Fibroblast of skin of right biceps (primary cell): Measurements from ENCODE around the gene MARCHF11.

ENCODE experiments used
- DNase-seq: peaks from one replicate; pipeline ENCODE4 v3.0.0-alpha.2; 2013

Gene MARCHF11

GRCh38 chr5:16131878-16132277 lies 47.7 kb downstream of the MARCHF11 start:
- DNase-seq, result no peak

GRCh38 chr5:16128944-16129343 lies 50.6 kb downstream of the MARCHF11 start:
- no peak for DNase-seq

DNA sequence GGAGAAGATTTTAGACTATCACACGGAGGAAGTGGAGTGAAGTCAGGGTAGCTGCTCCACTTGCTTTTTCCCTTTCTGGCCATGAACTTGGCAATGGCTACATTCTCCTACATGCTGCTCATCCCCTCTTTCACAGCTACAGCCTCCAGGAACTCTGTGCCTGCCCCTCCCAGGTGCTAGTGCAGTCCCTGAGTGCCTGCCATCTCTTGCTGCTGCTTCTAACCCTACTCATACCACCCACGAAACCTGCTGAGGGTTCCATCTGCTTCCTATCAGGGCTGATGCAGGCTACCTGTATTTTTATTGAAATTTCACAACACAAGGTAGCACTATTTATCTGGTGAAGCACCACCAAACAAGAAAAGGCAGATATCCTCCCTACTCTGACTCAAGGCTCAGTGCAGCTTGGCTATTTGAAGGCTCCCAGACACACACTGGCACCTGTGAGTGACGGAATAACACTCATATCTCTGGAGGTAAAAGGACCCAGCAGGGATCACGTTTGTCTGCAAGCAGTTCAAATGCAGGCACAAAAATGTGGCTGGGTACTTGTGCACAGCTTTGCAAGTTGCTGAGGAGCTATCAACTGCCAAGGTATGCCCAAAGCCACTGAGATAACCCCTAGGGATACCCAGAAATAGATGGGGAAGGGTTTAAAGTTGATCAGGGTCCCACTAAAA lies 51.6 kb downstream of the MARCHF11 start:
- no peak for DNase-seq

DNA sequence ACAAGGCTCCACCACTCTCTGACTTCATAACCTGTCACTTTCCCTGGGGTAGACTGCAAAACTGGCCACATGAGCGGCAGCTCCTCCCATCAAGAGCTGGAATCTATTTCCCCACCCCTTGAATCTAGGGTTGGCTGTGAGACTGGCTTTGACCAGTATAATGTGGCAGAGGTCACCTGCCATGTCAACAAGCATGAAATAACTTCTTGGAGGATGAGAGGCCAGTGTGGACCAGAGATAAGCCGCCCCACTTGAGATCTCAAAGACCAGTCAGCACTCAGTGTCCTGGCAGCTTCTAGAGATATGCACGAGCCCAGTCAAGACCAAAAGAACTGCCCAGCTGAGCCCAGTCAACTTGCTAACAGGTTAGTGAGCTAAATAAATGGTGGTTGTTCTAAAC lies 59.0 kb downstream of the MARCHF11 start:
- DNase-seq, result no peak

GRCh38 chr5:16119790-16120189 lies 59.8 kb downstream of the MARCHF11 start:
- no peak for DNase-seq

DNA sequence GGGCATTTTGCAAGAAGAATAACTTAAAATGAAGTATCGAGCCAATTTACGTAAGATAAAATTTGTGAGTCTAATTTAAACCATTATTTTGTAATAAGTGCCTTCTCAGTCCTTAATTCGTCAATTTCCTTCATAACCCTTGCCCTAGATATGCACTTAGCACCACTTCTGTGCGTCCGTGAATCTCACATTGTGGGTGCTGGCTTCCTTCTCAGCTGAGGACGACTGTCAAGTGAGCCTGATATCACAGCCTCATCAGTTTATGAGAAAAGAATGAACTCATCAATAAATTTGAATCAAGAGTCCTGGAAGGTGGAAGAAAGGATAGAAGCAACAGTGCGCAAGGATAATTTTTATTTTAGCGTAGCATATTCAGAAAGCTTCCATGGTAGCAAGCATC lies 64.5 kb downstream of the MARCHF11 start:
- DNase-seq, result no peak

DNA sequence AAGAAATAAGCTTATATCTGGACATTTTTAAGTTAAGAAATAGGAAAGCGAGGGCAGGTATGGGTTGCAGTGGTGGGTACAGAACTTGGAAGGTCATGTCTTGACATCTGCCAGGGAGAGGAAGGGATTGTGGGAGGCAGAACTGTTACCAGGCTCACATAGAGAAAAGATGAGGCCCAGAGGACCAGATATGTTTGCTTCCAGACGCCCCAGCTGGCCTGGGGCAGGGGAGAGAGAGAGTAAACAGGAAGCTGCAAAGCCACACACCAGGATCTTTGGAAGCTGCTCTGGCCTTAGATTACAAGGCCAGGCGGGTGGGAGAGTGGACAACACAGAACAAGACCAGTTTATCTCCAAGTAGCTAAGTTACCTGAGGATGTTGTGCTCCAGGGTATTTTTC lies 71.2 kb downstream of the MARCHF11 start:
- no peak for DNase-seq

DNA sequence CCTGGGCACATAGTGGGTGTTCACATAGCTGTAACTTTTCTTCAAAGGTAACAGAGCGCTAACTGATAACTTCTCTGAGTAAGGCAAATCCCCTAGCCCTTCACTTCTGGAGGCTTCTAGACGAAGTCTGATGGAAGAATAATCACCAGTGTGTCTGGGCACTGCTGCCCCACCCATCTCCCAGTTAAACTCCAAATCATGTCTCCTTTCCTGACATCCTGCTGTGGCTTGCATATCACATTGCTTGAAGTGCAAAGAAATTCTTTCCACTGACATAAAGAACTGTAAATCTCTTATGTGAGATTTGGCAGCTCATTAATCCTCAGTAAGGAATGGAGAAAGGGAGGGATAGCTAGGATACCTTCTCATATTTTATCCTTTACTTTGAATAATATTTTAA lies 74.6 kb downstream of the MARCHF11 start:
- no peak for DNase-seq

DNA sequence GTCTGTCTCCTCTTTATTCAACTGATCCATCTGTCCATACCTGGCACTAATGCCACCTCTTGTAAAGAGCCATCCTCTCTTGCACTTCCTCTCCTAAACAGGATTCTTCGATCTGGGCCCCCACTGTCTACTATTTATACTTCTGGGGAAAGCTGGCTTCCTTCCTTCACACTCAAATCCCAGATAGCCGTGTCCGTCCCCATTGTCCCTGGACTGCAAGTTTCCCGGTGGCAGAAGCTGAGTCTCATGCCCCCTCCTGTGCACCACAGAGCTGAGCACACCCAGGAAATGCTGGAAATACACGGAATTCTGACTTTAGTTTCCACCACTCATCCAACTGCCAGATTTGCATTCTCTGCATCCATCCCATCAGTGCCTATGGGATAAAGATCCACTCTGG lies 84.0 kb downstream of the MARCHF11 start:
- no peak for DNase-seq

DNA sequence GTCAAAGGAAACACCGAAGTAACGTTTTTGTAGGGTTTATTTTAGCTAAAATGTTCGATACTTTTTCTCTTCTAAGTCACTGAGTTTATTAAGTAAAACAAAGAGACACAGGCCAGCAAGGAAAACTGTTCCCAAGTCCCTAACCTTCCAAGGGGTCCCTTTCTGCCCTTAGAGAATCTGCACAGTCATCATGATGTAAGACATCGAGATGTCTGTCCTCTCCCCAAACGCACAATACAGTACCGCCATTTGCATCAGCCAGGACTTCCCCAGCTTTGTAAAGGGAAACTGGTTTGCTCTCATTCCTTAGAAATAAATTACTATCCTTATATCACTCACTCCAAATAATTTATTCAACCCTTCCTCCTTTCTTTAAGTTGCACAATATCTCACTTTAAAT lies 89.3 kb downstream of the MARCHF11 start:
- no peak for DNase-seq

DNA sequence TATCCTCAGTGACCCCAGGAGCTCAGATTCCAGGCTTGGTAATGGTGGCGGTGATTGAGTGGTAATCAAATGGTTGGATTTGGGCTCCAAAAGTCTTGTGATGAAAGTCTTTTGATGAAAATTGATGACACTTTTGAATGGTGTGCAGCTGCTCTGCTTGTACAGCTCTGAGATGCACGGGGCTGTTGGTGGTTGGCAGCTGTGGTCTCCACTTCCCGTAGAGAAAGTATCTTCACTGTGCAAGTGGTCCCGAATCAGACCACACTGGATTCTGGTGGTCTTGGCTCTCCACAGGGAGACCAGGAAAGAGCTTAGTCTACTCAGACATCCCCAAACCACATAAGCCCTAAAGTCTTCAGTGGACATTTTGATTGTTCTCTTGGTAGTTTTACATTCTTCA lies 96.6 kb downstream of the MARCHF11 start:
- no peak for DNase-seq

DNA sequence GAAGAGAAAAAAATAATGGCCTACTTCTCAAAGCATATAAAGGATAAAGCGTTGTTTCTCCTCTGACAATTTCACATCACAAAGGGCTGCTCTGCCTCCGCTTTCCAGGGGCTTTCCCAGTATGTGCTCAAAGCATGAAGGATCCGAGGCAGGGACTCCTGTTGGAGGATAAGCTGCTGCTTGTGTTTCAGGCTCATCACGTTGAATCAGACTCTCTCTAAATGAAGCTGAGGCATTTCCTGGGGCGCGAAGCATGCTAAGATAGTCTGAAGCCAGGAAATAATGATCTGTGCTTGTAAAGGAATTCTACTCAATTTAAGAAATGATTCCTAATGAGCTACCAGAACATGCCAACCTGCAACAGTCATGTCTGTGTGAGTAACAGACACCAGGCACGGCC lies 97.5 kb downstream of the MARCHF11 start:
- peak; percentile 50 for DNase-seq

DNA sequence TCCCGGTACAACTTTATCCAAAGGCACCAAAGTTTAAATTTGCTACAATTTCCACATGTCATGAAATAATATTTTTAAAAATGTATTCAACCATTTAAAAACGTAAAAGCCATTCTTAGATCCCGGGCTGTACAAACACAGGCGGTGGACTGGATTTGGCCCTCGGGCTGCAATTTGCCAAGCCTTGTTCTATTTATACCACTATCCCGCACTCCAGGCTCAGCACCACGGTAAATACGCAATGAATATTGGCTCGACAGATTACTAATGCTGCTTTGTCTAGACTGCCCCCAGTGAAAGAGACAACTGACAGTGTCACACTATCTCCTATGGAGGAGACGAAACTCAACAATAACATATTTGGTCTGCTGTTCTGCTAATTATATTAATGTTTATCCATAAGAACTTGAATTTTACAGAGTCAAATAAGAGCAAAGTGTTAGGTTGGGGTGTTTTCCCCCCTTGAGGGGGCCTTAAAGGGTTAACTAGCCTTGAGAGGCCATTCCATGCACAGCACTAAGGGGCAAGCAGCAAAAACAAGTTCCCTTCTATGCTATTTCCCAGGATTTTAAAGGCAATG lies 98.1 kb downstream of the MARCHF11 start:
- no peak for DNase-seq

DNA sequence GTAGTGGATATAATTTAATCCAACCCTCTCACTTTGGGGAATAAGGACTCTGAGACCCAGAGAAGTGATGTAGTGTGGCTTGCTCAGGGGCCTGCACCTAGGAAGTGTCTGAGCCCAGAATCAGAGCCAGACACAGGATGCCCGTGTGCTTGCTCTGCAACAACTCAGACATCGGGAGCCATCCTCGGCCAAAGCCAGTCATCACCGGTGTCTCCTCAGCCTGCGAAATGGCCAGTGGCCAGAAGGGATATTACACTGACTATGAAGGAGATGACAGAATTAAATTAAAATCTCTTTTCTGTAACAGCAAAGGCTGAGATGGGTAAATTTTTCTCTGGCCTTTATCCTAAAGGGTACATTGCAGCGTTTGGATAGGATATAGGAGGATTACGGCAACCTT lies 102.9 kb downstream of the MARCHF11 start:
- no peak for DNase-seq

DNA sequence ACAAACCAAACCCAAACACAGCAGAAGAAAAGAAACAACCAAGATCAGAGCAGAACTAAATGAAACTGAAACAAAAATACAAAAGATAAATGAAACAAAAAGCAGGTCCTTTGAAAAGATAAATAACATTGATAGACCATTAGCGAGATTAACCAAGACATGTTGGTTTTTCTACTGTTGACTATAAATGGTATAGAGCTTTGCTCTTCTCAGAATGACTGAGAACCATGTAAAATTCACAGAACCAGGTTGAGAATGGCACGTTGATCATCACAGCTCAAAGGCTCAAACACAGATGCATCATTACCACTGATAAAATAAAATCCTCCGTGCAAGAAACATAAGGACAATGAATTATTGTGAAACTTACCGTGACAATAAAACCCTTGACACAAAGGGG lies 105.2 kb downstream of the MARCHF11 start:
- no peak for DNase-seq

DNA sequence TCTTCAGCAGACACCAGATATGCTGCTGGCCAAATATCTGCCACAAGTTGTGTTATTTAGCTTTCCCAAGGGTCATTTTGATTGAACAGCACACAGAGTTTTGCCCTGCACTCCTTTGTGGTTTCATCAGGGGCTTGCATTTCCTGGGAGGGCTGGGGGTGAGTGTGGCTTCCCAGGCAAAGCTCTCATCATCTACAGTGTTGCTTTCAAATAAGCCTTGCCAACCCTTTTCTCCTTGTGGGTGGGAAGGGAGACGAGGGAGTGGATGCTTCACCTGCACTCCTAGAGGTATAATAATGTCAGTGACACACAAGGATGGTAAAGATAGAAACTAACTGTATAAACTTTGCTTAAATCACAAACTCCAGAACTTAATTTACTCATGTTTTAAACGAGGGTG lies 107.0 kb downstream of the MARCHF11 start:
- no peak for DNase-seq

- DNase-seq, result no peak
Observed at GRCh38 chr5:16067415-16067814, 112.2 kb downstream of the MARCHF11 start.

DNA sequence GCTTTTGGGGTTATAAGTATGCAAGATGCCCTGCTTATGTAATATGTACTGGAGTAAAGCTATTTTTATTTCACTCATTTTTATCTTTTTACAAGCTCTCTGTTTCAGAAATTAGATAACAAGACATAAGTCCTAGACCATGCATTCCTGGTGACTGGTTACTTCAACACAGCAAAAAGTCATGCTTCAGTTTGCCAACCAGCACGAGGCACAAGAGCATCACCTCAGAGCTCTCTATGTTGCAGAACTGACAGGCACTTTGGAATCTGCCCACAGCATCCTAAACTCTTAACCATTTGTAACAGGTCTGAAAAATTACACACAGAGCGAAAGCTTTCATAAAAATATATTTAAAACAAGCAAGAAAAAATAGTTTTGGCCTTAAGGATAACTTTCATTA lies 112.8 kb downstream of the MARCHF11 start:
- DNase-seq, result no peak

DNA sequence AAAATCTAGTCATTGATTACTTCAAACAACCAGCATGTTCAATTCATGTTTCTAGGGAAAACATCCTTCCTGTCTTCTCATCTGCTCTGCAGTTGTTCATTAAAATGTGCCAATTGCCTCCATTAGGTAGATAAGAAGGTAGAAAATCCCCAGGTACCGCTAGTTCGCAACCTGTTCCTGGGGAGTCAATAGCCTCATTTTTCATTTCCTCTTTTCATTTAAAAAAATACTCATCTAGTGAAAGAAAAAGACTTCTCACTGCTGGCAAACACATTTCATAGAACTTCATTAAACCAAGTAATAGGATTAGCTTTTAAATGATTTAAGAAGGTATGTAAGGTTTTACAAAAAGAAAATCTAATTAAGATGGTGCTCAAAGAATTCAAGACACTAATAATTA lies 113.3 kb downstream of the MARCHF11 start:
- no peak for DNase-seq

- DNase-seq, result peak; percentile 69
Observed at GRCh38 chr5:16065831-16066230, 113.8 kb downstream of the MARCHF11 start.

GRCh38 chr5:16064135-16064893 lies 115.3 kb downstream of the MARCHF11 start:
- DNase-seq, result no peak

GRCh38 chr5:16061163-16061562 lies 118.4 kb downstream of the MARCHF11 start:
- DNase-seq, result no peak

- peak; percentile 63 for DNase-seq
Observed at GRCh38 chr5:16057277-16057676, 122.3 kb downstream of the MARCHF11 start.

- DNase-seq, result peak; percentile 34
Observed at GRCh38 chr5:16051246-16051755, 128.3 kb downstream of the MARCHF11 start.
